NT2/D1 (cell line): ENCODE results near the gene CHRFAM7A.
"Not testable (repeated sequence)": the region's sequence is repeated elsewhere in the genome, so short reads cannot be mapped to it uniquely, and the experiment has no call there.

Experiments
- DNase-seq: peaks from one replicate; pipeline ENCODE4 v3.0.0-alpha.2; 2011; ENCODE audit warnings: low read depth, low spot score
- H3K27me3 ChIP-seq: 2 replicates; pipeline ENCODE4 v1.6.0; 2011; ENCODE audit warnings: mild to moderate bottlenecking; ENCODE audit not compliant: insufficient read length, insufficient read depth
- H3K36me3 ChIP-seq: 2 replicates; pipeline ENCODE4 v1.6.1; 2011; ENCODE audit warnings: mild to moderate bottlenecking, low read length, mixed read lengths; ENCODE audit not compliant: insufficient read depth, insufficient read length
- H3K4me1 ChIP-seq: 2 replicates; pipeline ENCODE4 v1.5.1; 2011; ENCODE audit not compliant: insufficient read depth, insufficient read length
- H3K4me3 ChIP-seq: 2 replicates; pipeline ENCODE4 v1.5.1; 2011; ENCODE audit warnings: low read depth; ENCODE audit not compliant: insufficient read length
- H3K9ac ChIP-seq: 2 replicates; pipeline ENCODE4 v1.6.0; 2011; ENCODE audit warnings: low read depth; ENCODE audit not compliant: insufficient read length
- H3K9me3 ChIP-seq: 2 replicates; pipeline ENCODE4 v1.5.1; 2011; ENCODE audit warnings: mild to moderate bottlenecking, low read length; ENCODE audit not compliant: insufficient read depth

The CHRFAM7A gene

DNA sequence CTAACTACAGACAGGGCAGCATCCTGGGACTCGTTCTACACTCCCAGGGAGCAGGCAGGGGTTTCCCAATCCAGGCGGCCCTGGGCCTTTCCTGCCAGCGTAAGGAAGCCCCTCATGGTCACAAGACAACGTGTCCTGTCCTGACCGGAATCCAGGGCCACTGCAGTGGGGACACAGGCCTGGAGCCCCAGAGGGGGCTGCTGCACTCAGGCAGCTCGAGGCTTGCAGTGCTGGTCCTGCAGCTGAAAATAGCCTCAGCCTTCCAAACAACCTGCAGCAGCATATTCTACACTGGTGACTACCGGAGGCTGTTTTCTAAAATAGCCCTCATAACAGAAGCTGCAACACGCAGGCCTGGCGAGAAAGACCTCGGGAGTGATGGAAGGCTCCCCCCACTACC, 18.5 kb downstream of the CHRFAM7A start:
- not testable (repeated sequence) for H3K27me3 ChIP-seq, H3K9me3 ChIP-seq, H3K4me3 ChIP-seq, DNase-seq, H3K4me1 ChIP-seq, H3K9ac ChIP-seq, H3K36me3 ChIP-seq

- not testable (repeated sequence) for H3K9me3 ChIP-seq, H3K4me1 ChIP-seq, H3K36me3 ChIP-seq, H3K27me3 ChIP-seq, H3K9ac ChIP-seq, DNase-seq, H3K4me3 ChIP-seq
Observed at GRCh38 chr15:30368271-30368670, 25.1 kb downstream of the CHRFAM7A start.

GRCh38 chr15:30367246-30367645, 26.1 kb downstream of the CHRFAM7A start:
- not testable (repeated sequence) for H3K9ac ChIP-seq, H3K9me3 ChIP-seq, H3K36me3 ChIP-seq, H3K4me1 ChIP-seq, H3K27me3 ChIP-seq, DNase-seq, H3K4me3 ChIP-seq

- H3K36me3 ChIP-seq, H3K9ac ChIP-seq, H3K9me3 ChIP-seq, H3K4me3 ChIP-seq, DNase-seq, H3K27me3 ChIP-seq, H3K4me1 ChIP-seq: not testable (repeated sequence)
Observed at GRCh38 chr15:30361404-30361803, 31.9 kb downstream of the CHRFAM7A start.

DNA sequence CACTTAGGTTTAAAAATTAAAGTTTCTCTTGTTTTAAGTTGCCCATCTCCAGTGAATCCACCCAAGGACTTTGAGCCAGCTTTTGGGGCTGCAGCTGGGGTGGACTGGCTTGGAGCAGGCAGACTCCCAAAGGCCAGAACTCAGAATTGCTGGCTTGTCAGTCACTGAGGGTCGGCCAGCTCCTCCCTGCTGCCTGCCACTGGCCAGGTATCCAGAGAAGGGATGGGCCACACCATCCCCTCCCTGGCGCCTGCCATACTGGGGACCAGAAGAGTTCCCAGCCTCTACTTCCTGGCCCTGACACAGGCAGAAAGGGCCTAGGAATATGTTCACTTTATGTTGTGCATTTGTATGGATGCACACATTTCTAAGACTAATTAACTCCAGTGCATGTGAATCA, 32.4 kb downstream of the CHRFAM7A start:
- H3K4me3 ChIP-seq, H3K27me3 ChIP-seq, H3K9me3 ChIP-seq, DNase-seq, H3K9ac ChIP-seq, H3K4me1 ChIP-seq, H3K36me3 ChIP-seq: not testable (repeated sequence)

DNA sequence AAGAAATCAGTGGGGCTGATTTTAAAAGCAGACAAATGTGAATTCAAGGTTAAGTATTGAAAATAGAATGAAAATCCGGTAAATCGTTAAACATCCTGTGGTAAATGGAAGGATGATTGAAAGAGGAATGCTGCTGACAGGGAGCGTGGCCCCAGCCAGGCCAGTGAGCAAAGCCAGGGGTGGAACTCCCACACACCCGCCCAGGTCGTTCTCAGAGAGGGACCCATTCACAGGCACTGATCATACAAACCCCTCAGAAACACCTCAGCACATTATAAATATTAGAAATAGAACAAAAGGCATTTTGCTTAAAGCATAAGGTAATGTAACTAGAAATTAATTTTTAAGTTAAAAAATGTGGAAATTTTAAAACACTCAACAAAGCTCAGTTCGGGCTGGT, 38.3 kb downstream of the CHRFAM7A start:
- H3K9ac ChIP-seq, H3K27me3 ChIP-seq, H3K36me3 ChIP-seq, H3K4me1 ChIP-seq, H3K9me3 ChIP-seq, DNase-seq, H3K4me3 ChIP-seq: not testable (repeated sequence)

- H3K9ac ChIP-seq, DNase-seq, H3K4me3 ChIP-seq, H3K36me3 ChIP-seq, H3K4me1 ChIP-seq, H3K9me3 ChIP-seq, H3K27me3 ChIP-seq: not testable (repeated sequence)
Observed at GRCh38 chr15:30349803-30350202, 43.5 kb downstream of the CHRFAM7A start.

DNA sequence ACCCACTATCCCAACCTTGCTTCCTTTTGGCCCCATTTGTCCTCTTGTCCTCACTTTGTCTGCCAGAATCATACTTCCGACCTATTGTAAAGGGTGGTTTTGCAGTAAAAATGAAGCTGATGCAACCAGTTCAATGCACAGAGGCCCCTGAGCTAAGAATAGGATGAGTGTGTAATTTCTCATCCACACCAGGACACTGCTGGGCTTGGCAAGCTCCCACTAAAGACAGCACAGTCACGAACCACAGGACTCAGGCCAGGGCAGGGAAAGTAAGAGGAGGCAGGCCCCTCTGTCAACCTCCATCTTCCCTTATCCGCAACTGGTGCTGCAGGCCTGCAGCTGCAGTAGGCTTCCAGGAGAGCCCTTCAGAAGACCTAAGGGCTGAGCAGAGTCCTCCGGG, 56.8 kb downstream of the CHRFAM7A start:
- not testable (repeated sequence) for DNase-seq, H3K36me3 ChIP-seq, H3K4me1 ChIP-seq, H3K9me3 ChIP-seq, H3K4me3 ChIP-seq, H3K9ac ChIP-seq, H3K27me3 ChIP-seq

DNA sequence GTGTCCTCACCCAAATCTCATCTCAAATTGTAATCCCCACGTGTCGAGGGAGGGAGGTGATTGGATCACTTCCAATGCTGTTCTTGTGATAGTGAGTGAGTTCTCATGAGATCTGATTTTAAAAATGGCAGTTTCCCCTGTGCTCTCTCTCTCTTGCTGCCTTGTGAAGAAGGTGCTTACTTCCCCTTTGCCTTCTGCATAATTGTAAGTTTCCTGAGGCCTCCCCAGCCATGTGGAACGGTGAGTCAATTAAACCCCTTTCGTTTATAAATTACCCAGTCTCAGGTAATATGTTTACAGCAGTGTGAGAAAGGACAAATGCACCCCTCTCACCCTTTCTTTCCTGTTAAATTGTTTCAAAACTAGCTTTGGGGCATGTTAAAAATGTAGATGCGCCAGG, 59.2 kb downstream of the CHRFAM7A start:
- H3K9me3 ChIP-seq, DNase-seq, H3K4me3 ChIP-seq, H3K4me1 ChIP-seq, H3K9ac ChIP-seq, H3K36me3 ChIP-seq, H3K27me3 ChIP-seq: not testable (repeated sequence)

DNA sequence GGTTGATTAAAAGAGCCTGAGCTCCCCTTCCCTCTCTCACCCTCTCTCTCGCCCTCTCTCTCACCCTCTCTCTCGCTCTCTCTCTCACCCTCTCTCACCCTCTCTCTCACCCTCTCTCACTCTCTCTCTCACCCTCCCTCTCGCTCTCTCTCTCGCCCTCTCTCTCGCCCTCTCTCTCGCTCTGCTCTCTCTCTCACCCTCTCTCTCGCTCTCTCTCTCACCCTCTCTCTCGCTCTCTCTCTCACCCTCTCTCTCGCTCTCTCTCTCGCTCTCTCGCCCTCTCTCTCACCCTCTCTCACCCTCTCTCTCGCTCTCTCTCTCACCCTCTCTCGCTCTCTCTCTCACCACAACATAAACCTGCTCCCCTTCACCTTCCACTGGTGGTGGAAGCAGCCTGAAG, 67.2 kb downstream of the CHRFAM7A start:
- H3K9me3 ChIP-seq, H3K27me3 ChIP-seq, DNase-seq, H3K4me1 ChIP-seq, H3K4me3 ChIP-seq, H3K9ac ChIP-seq, H3K36me3 ChIP-seq: not testable (repeated sequence)

- DNase-seq, H3K36me3 ChIP-seq, H3K4me1 ChIP-seq, H3K27me3 ChIP-seq, H3K4me3 ChIP-seq, H3K9ac ChIP-seq, H3K9me3 ChIP-seq: not testable (repeated sequence)
Observed at GRCh38 chr15:30321063-30321462, 72.3 kb downstream of the CHRFAM7A start.

DNA sequence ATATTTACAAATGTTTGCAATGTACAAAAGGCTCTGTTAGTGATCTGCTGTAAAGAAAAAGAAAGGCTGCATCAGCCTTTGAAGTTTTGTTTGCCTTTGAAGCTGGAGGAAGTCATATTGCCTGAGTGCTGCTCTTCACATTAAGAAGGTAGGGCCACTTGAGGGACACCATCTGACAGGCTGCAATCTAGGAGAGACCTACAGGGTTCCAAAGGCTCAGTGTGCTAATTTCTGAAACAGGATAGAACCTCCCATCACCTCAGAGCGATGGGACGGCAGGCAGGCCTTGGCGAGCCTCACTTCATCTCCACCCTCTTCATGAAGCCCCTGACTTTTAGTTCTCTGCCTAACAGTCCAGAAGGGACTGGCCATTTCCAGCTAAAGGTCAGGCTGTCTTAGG, 77.6 kb downstream of the CHRFAM7A start:
- H3K4me3 ChIP-seq, H3K9ac ChIP-seq, H3K9me3 ChIP-seq, H3K27me3 ChIP-seq, H3K36me3 ChIP-seq, H3K4me1 ChIP-seq, DNase-seq: not testable (repeated sequence)

DNA sequence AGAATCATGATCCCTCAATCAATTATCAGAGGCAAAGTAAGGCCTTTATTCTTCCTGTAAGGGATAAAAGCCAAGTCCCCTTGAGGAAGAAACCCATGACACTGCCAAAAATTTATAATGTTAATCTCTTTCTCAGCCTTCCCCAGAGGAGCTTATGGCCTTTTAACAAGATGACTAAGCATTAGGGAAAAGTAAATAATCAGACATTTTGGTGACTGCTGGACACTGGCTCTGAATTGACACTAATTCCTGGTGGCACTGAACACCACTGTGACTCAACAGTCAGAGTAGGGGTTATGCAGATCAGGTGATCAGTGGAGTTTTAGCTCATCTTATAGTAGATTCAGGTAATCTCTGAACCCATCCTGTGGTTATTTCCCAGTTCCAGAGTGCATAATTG, 82.8 kb downstream of the CHRFAM7A start:
- not testable (repeated sequence) for H3K9ac ChIP-seq, DNase-seq, H3K4me1 ChIP-seq, H3K36me3 ChIP-seq, H3K9me3 ChIP-seq, H3K4me3 ChIP-seq, H3K27me3 ChIP-seq
